Measurements from ENCODE around the gene BCAS3. TPM values are rescaled to one million over a fixed set of nuclear protein-coding genes. Genes with fewer than 3 reads are reported as not detected.

Gene BCAS3
- total RNA-seq, 2 donors from 2014 or later, result 44.1 to 71.5 TPM

DNA sequence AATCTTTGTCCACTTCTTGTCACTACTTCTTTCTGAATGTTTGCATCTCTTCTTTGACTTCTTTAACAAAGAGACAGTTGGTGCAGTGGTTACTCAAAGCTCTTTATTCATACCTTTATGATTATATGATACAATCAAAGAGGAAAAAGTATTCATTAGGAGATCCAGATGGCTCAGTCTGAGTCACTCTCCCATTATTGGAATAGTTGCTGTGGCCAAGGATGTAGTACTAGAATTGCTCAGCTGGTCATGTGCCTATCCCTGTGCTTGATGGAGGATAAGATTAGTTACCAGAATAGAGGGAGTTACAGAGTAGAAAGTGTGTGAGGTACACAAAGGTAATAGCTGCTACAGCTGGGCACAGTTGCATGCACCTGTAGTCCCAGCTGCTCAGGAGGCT is 18.3 kb downstream of the BCAS3 start:
- no peak for DNase-seq
- Histone ChIP-seq H3K4me3 (no peak overlapping the region), H3K4me1 (no peaks in the 10 kb centered on the region), H3K27me3 (no peaks in the 10 kb centered on the region), H3K36me3 (replicated peaks in 1 of 2; ENCODE audit: insufficient read depth in 1 of 2, low read depth in 2 of 2) (no peaks in the 10 kb centered on the region), H3K27ac (no peak overlapping the region), H3K9me3 (no peaks in the 10 kb centered on the region)
- TF ChIP-seq POLR2A (IDR thresholded peaks at IDR 0.05) (no peak), CTCF (IDR thresholded peaks at IDR 0.05) (no peak)
- ATAC-seq, result no peak
- intact Hi-C loops (cut with DNase I), result no loop called here

- WGBS, 2 donors, result 91 to 98% methylated on average over 3 of the region's 3 CpGs
- intact Hi-C loops (cut with DNase I), result no loop called here
These were observed 21.4 kb downstream of the BCAS3 start for GRCh38 chr17:60699090-60699489.

DNA sequence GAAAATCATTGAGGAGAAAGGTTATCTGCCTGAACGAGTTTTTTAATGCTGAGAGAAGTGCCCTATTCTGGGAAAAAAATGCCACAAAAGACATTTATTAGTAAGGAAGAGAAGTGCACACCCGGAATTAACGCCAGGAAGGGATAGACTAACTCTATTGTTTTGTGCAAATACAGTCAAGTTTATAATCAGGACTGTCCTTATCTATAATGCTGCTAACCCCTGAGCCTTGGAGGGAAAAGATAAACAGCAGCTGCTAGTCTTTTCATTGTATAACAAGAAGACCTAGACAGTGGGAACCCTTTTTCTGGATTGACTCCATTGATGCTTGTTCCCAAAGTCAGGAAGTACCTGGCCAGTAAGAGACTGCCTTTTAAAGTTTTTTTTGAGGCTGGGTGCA is 26.5 kb downstream of the BCAS3 start:
- Histone ChIP-seq H3K4me1 (no peaks in the 10 kb centered on the region), H3K36me3 (replicated peaks in 1 of 2; ENCODE audit: insufficient read depth in 1 of 2, low read depth in 2 of 2) (no peaks in the 10 kb centered on the region), H3K4me3 (no peak overlapping the region), H3K27ac (no peak overlapping the region), H3K27me3 (no peaks in the 10 kb centered on the region), H3K9me3 (no peaks in the 10 kb centered on the region)
- ATAC-seq (no peak), DNase-seq (no peak)
- no peak for TF ChIP-seq CTCF (IDR thresholded peaks at IDR 0.05)
- TF ChIP-seq POLR2A (IDR thresholded peaks at IDR 0.05), result no peak
- WGBS, 2 donors, result 20 to 25% methylated on average over 3 of the region's 3 CpGs
- intact Hi-C loops (cut with DNase I), result no loop called here

More at GRCh38 chr17:60699090-60699489, 21.4 kb downstream of the BCAS3 start:
- no peak overlapping the region for H3K27ac ChIP-seq
- H3K27me3 ChIP-seq, result no peaks in the 10 kb centered on the region
- no peak for TF ChIP-seq POLR2A (IDR thresholded peaks at IDR 0.05)
- no peak for TF ChIP-seq CTCF (IDR thresholded peaks at IDR 0.05)
- H3K9me3 ChIP-seq, result no peaks in the 10 kb centered on the region
- H3K4me3 ChIP-seq, result no peak overlapping the region
- no peak for DNase-seq
- no peaks in the 10 kb centered on the region for H3K4me1 ChIP-seq
- no peak for ATAC-seq
- no peaks in the 10 kb centered on the region for H3K36me3 ChIP-seq (replicated peaks in 1 of 2; ENCODE audit: insufficient read depth in 1 of 2, low read depth in 2 of 2)

GRCh38 chr17:60712675-60713074 is 35.0 kb downstream of the BCAS3 start:
- ATAC-seq, result no peak
- Histone ChIP-seq H3K4me3 (no peak overlapping the region), H3K27ac (no peak overlapping the region), H3K27me3 (no peaks in the 10 kb centered on the region), H3K36me3 (replicated peaks in 1 of 2; ENCODE audit: insufficient read depth in 1 of 2, low read depth in 2 of 2) (no peaks in the 10 kb centered on the region), H3K4me1 (no peaks in the 10 kb centered on the region), H3K9me3 (no peaks in the 10 kb centered on the region)
- no peak for DNase-seq
- WGBS, 2 donors, result 54 to 82% methylated on average over 2 of the region's 2 CpGs
- TF ChIP-seq POLR2A (IDR thresholded peaks at IDR 0.05) (no peak), CTCF (IDR thresholded peaks at IDR 0.05) (no peak)
- intact Hi-C loops (cut with DNase I), result no loop called here

- H3K4me3 ChIP-seq, result no peak overlapping the region
- H3K9me3 ChIP-seq, result no peaks in the 10 kb centered on the region
- ATAC-seq (no peak), DNase-seq (no peak)
- H3K27ac ChIP-seq, result no peak overlapping the region
- WGBS, 2 donors, result 85 to 93% methylated on average over 2 of the region's 2 CpGs
- H3K27me3 ChIP-seq, result no peaks in the 10 kb centered on the region
- TF ChIP-seq POLR2A (IDR thresholded peaks at IDR 0.05) (no peak), CTCF (IDR thresholded peaks at IDR 0.05) (no peak)
- H3K4me1 ChIP-seq, result no peaks in the 10 kb centered on the region
- no peaks in the 10 kb centered on the region for H3K36me3 ChIP-seq (replicated peaks in 1 of 2; ENCODE audit: insufficient read depth in 1 of 2, low read depth in 2 of 2)
- intact Hi-C loops (cut with DNase I), result no loop called here
These were observed 36.0 kb downstream of the BCAS3 start for GRCh38 chr17:60713608-60714007.

Data from body of pancreas (tissue), 4 donors.